Ascending aorta (tissue), 2 donors: ENCODE data around the gene ENTPD8. TPM values are rescaled to one million over a fixed set of nuclear protein-coding genes. Genes with fewer than 3 reads are reported as not detected.

Experiments
- DNase-seq, 2 donors: peaks; one replicate each; pipeline ENCODE4 v3.0.0-alpha.2; 2019; ENCODE audit warnings: low spot score in 2 of 2
- H3K27ac ChIP-seq, 2 donors: fragments of 200-600 bp; sonication (generic); one replicate each; pipeline ENCODE4 v1.5.1; 2016 to 2017; ENCODE audit warnings: mild to moderate bottlenecking in 1 of 2
- H3K27me3 ChIP-seq: fragments of 200-600 bp; sonication (generic); one replicate; pipeline ENCODE4 v1.5.1; 2017
- H3K36me3 ChIP-seq, 2 donors: fragments of 200-600 bp; sonication (generic); one replicate each; pipeline ENCODE4 v1.5.1; 2016
- H3K4me1 ChIP-seq, 2 donors: fragments of 200-600 bp; sonication (generic); one replicate each; pipeline ENCODE4 v1.5.1; 2016 to 2017; ENCODE audit warnings: mild to moderate bottlenecking in 1 of 2
- H3K4me3 ChIP-seq, 2 donors: fragments of 200-600 bp; sonication (generic); one replicate each; pipeline ENCODE4 v1.5.1; 2016 to 2017; ENCODE audit warnings: mild to moderate bottlenecking in 1 of 2
- H3K9me3 ChIP-seq, 2 donors: fragments of 200-600 bp; sonication (generic); one replicate each; pipeline ENCODE4 v1.5.1; 2016
- CTCF ChIP-seq, 3 experiments: fragments of 200-600 bp in 2 of 3; fragments of 450-650 bp in 1 of 3; sonication (generic) in 2 of 3; IDR thresholded peaks; one replicate each; pipeline ENCODE4 v1.5.1; 2016 to 2019; ENCODE audit warnings: antibody characterized with exemption in 3 of 3, mild to moderate bottlenecking in 1 of 3, moderate library complexity in 1 of 3
- intact Hi-C: fragments of 100-400 bp; cut with DNase I; formaldehyde crosslinking; loops from one replicate; pipeline ENCODE4 v1.15.1; 2023
- total RNA-seq: library from RNA; depleted of rRNA; stranded (reverse); fragments of >200 nt; gene quantifications from one replicate; pipeline ENCODE4 v1.1.0, GENCODE V29; 2016

ENTPD8 gene
- total RNA-seq, 1 donor from 2014 or later: not detected

DNA sequence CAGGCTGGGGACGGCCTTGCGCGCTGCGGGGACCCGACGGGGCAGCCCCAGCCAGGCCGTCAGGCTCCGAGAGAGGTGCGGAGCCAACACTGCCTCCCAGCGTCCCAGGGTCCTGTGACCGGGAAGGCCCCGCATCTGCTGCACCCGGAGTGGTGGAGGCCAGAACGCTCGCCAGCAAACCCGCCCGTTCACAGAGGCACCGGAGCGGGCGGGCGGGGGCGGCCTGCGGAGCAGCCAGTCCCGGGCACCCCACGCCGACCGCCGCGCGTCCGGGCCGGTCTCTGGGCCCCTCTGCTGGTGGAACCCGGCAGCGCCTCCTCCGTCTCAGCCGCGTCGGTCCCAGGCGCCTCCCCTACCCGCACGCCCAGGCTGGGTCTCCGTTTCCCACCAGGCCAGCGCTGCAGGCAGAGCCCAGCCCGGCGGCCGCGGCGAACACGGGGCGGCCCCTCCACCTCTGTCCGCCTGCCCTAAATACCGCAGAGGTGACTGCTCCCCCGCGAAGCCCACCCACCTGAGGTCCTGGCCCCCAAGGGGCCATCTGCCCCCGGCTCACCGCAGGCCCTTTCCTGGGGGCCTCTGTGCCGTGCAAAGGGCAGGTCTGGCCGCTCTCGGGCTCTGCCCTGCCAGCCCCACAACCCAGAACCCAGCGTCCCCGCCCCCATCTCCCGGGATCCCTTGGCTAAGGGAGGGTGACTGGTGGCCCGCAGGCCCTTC lies 34.1 kb downstream of the ENTPD8 start:
- TF ChIP-seq CTCF (IDR thresholded peaks at IDR 0.05): peak; percentile 54 to 89 (median 84)
- Histone ChIP-seq H3K27ac (peak overlapping the region in 1 of 2 donors; percentile 24), H3K36me3 (no peaks in the 10 kb centered on the region), H3K4me1 (peaks cover 14 to 23% of the 10 kb centered on the region in 2 donors), H3K27me3 (no peaks in the 10 kb centered on the region), H3K4me3 (peak overlapping the region; percentile 50 to 66), H3K9me3 (no peaks in the 10 kb centered on the region)
- intact Hi-C loops: loop anchor here (2.0 kb wide), 1 partner anchor 112 kb away; no protein-coding TSS in a partner anchor
- peak in 1 of 2 donors; percentile 76 for DNase-seq

DNA sequence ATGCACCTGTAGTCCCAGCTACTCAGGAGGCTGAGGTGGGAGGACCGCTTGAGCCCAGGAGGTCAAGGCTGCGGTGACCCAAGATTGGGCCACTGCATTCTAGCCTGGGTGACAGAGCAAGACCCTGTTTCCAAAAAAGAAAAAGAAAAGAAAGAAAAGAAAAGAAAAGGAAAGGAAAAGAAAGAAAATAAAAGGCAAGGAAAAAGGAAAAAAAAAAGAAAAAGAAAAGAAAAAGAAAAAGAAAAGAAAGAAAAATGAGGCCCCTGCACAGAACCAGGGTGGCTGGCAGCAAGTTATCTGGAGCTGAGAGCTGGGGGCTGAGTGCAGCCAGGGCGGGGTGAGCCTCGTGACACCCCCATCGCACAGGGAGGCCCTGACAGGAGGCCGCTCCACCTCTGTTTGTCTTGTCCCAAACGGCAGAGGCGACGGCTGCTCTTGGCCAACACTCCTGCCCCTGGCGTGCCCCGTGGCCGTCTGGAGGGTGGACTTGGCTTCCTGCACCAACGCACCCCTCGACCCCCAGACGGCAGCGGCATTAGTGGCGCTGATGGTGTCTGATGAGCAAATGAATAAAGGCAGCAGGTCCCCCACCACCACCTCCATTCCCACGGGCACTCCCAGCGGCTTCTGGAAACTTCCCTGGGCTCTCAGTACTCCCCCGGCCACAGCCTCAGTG lies 34.9 kb downstream of the ENTPD8 start:
- H3K27ac ChIP-seq: no peak overlapping the region
- H3K9me3 ChIP-seq: no peaks in the 10 kb centered on the region
- no peak for TF ChIP-seq CTCF (IDR thresholded peaks at IDR 0.05)
- no peaks in the 10 kb centered on the region for H3K27me3 ChIP-seq
- H3K4me3 ChIP-seq: peak overlapping the region; percentile 50 to 66
- peaks cover 0 to 3% of the 10 kb centered on the region in 2 donors for H3K36me3 ChIP-seq
- intact Hi-C loops: loop anchor here (2.0 kb wide), 1 partner anchor 111 kb away; no protein-coding TSS in a partner anchor
- peaks cover 9 to 17% of the 10 kb centered on the region in 2 donors for H3K4me1 ChIP-seq
- DNase-seq: no peak

- DNase-seq: no peak
- H3K4me1 ChIP-seq: peaks cover 7 to 12% of the 10 kb centered on the region in 2 donors
- H3K9me3 ChIP-seq: no peaks in the 10 kb centered on the region
- no peak overlapping the region for H3K27ac ChIP-seq
- H3K4me3 ChIP-seq: no peak overlapping the region
- no peaks in the 10 kb centered on the region for H3K27me3 ChIP-seq
- peaks cover 0 to 3% of the 10 kb centered on the region in 2 donors for H3K36me3 ChIP-seq
- no peak for TF ChIP-seq CTCF (IDR thresholded peaks at IDR 0.05)
- intact Hi-C loops: loop anchor here (2.0 kb wide), 1 partner anchor 111 kb away; no protein-coding TSS in a partner anchor
These were observed 35.5 kb downstream of the ENTPD8 start for GRCh38 chr9:137405677-137406081.

GRCh38 chr9:137404961-137405567 lies 36.1 kb downstream of the ENTPD8 start:
- Histone ChIP-seq H3K27ac (no peak overlapping the region), H3K36me3 (peaks cover 0 to 3% of the 10 kb centered on the region in 2 donors), H3K4me3 (no peak overlapping the region), H3K27me3 (no peaks in the 10 kb centered on the region), H3K9me3 (no peaks in the 10 kb centered on the region), H3K4me1 (peaks cover 7 to 12% of the 10 kb centered on the region in 2 donors)
- DNase-seq: no peak
- intact Hi-C loops: no loop called here
- no peak for TF ChIP-seq CTCF (IDR thresholded peaks at IDR 0.05)

GRCh38 chr9:137403269-137403668 lies 37.9 kb downstream of the ENTPD8 start:
- Histone ChIP-seq H3K4me3 (no peak overlapping the region), H3K27me3 (no peaks in the 10 kb centered on the region), H3K9me3 (no peaks in the 10 kb centered on the region), H3K27ac (no peak overlapping the region), H3K4me1 (peaks cover 7 to 12% of the 10 kb centered on the region in 2 donors), H3K36me3 (peaks cover 0 to 3% of the 10 kb centered on the region in 2 donors)
- no peak for TF ChIP-seq CTCF (IDR thresholded peaks at IDR 0.05)
- no peak for DNase-seq
- intact Hi-C loops: no loop called here
